Neural cell (in vitro differentiated cells): Measurements from ENCODE around the gene CD83.

Source experiments
- CTCF ChIP-seq: fragments of 450-650 bp; IDR thresholded peaks from 2 replicates; pipeline ENCODE4 v1.5.1; 2014; ENCODE audit warnings: antibody characterized with exemption, mild to moderate bottlenecking, moderate library complexity; ENCODE audit not compliant: poor library complexity, severe bottlenecking
- EP300 ChIP-seq: fragments of 450-650 bp; conservative IDR thresholded peaks from 2 replicates; pipeline ENCODE4 v1.6.1; 2014; ENCODE audit warnings: antibody characterized with exemption, mild to moderate bottlenecking, moderate library complexity; ENCODE audit not compliant: poor library complexity, severe bottlenecking
- MXI1 ChIP-seq: fragments of 450-650 bp; conservative IDR thresholded peaks from 2 replicates; pipeline ENCODE4 v1.6.1; 2014; ENCODE audit warnings: antibody characterized with exemption, mild to moderate bottlenecking; ENCODE audit not compliant: poor library complexity, severe bottlenecking
- POLR2AphosphoS5 ChIP-seq: IDR thresholded peaks from 2 replicates; pipeline ENCODE4 v1.6.1; 2012
- RAD21 ChIP-seq: fragments of 450-650 bp; conservative IDR thresholded peaks from 2 replicates; pipeline ENCODE4 v1.6.1; 2014; ENCODE audit warnings: antibody characterized with exemption, mild to moderate bottlenecking, moderate library complexity
- REST ChIP-seq: IDR thresholded peaks from 2 replicates; pipeline ENCODE4 v1.6.1; 2012; ENCODE audit warnings: borderline replicate concordance
- TAF1 ChIP-seq: IDR thresholded peaks from 2 replicates; pipeline ENCODE4 v1.6.1; 2012; ENCODE audit warnings: low read depth

GRCh38 chr6:14118446-14118845, 874 bp downstream of the CD83 start:
- no peak for TF ChIP-seq REST
- no peak for TF ChIP-seq RAD21
- no peak for TF ChIP-seq CTCF
- TF ChIP-seq EP300: no peak
- TF ChIP-seq TAF1: no peak
- no peak for TF ChIP-seq POLR2AphosphoS5
- TF ChIP-seq MXI1: no peak
